ENCODE data around the gene LRIG2.

- TF ChIP-seq CTCF (IDR thresholded peaks at IDR 0.05; ENCODE audit: extremely low read depth in 1 of 2, insufficient read depth in 1 of 2, low read depth in 1 of 2, low read length in 2 of 2), result no peak
- TF ChIP-seq EZH2 (IDR thresholded peaks at IDR 0.05; ENCODE audit: borderline replicate concordance, low read depth, low read length, severe bottlenecking), result no peak
- TF ChIP-seq GATA2 (IDR thresholded peaks at IDR 0.05; ENCODE audit: insufficient read depth, insufficient read length, low read depth, low read length), result no peak
- TF ChIP-seq MAX (IDR thresholded peaks at IDR 0.05; ENCODE audit: insufficient read depth, insufficient read length), result no peak
- no peak for TF ChIP-seq MYC (IDR thresholded peaks at IDR 0.05; ENCODE audit: low read depth, low read length)
- no peak for TF ChIP-seq POLR2A (IDR thresholded peaks at IDR 0.05; ENCODE audit: low read depth, low read length)
These were observed 80.3 kb downstream of the LRIG2 start for GRCh38 chr1:113153116-113153803.
